ENCODE data around the gene IGSF3.
"Not testable (repeated sequence)": the region's sequence is repeated elsewhere in the genome, so short reads cannot be mapped to it uniquely, and the experiment has no call there.

Gene IGSF3

DNA sequence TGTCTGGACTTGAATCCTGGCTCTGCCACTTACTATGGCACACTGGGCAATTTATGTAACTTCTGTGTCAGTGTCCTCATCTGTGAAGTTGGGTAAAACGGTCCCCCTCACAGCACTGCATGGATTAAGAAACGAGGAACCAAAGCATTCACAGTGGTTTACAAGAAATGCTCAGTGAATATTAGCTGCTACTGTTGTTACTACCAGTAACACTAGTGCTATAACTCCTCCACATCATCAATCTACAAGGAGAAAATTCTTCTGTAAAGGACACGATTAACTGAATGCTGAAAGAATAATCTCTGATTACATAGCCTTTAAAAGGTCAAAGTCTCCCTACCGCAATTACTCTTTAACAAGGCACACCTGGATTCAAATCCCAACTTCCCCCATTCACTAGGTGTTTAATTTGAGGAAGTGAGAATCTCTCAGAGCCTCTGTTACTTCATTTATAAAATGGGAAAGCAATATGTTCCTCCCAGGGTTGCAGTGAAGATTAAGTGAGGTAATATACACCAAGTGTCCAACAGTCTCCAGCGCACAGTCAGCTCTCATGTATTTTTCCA is 70.7 kb downstream of the IGSF3 start:
- DNase-seq (ENCODE audit: low spot score), result peak; percentile 46

DNA sequence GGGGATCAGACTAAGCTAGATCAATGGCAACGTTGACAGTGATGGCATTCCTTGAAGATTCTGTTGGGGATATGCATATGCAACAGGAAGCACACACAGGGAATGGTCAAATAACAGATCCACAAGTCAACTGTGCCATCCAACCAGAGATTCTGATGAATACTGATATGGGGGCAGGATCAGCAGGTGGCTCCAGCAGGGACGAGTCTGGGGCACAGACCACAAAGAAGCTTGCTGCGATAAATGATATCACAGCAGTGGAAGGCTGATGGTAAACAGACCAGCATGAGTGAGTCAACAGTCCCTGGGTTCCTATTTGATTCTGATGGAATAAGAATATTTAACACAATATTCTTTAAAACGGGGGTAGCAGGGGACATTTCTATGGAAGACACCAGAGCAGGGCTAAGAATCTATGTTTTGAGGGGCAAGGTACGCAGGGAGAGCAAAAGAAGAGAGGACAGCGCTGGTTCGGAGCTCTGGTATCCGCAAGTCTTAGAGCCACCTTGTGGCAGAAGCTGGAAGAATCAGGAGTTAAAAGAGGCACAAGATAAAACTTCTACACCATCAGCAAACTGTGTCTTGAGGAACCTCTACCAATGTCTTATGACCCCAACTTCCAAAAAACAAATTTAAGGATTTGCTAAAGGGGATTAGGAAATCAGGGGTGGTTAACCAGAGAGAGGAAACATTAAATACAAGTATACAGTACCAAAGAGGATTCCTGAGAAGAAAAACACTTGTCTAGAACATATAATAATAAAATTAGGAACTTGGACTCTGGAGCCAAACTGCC is 71.4 kb downstream of the IGSF3 start:
- DNase-seq (ENCODE audit: low spot score), result peak; percentile 23

DNA sequence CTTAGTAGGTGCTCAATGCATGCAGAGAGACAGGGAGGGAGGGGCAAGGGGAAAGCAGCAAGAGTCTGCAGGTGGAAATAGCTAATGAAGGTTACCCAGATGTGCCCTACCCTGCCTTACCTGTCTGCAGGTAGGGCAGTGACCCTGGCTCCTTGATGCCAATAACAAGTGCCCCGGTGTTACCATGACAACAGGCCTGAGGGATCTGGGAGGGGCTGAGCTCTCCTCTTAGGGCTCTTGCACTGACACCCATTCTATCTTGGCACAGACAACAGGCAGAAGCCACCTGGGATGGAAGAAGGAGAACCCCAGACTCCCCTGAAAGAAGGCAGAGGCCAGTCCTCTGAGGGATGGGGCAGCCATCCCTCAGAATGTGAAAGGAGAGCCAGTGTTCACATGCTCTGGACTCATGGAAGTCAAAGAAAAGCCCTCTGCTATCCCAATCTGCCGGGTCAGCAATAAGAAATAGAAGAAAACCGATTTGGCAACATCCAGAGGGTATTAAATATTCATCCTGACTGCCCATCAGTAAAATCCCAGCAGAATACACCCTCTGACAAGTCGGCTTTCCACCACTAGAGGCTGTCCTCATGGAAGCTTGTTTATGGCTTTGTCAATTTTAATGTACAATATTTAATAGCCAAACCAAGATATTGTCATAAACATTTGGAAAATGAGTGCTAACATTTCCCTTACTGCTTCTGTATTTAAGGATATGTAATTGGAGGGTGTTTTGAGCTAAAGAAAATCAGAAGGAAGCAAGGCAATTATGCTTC is 72.3 kb downstream of the IGSF3 start:
- DNase-seq (ENCODE audit: low spot score), result not testable (repeated sequence)

DNA sequence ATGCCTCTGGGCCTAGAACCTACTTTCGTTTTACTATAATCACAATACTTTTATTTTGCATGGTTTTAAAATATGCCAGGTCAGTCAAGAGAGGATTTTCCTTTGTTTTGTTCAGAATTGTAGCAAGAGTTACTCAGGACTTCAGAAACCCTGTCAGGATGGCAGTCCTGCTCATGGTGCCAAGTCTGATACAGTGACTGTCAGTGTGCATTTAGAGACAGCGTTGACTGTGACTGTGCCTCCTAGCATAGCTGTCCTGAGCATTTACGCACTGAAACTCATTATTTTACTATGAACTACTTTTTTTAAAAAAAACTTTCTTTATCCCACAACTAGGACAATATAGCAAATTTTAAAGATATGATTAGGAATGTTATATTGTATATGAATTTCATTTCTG is 73.6 kb downstream of the IGSF3 start:
- DNase-seq (ENCODE audit: low spot score), result not testable (repeated sequence)

DNA sequence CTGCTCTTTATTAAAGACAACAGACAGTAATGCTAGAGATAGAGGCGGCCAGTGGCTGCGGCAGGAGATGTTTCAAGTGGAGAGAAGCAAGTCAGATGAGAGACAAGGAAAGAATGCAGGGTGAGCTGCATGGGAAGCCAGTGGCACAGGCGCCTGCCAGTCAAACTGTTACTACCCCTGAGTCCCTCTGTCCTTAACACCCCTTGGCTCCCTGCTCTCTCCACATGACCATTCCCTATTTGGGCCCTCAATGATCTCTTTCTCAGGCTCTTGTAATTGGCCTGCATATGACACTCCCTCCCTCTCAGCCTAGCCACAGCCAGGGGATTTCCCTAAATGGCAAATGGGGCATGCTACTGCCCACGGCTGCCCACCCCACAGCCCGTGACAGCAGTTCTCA is 74.1 kb downstream of the IGSF3 start:
- DNase-seq (ENCODE audit: low spot score), result not testable (repeated sequence)

DNA sequence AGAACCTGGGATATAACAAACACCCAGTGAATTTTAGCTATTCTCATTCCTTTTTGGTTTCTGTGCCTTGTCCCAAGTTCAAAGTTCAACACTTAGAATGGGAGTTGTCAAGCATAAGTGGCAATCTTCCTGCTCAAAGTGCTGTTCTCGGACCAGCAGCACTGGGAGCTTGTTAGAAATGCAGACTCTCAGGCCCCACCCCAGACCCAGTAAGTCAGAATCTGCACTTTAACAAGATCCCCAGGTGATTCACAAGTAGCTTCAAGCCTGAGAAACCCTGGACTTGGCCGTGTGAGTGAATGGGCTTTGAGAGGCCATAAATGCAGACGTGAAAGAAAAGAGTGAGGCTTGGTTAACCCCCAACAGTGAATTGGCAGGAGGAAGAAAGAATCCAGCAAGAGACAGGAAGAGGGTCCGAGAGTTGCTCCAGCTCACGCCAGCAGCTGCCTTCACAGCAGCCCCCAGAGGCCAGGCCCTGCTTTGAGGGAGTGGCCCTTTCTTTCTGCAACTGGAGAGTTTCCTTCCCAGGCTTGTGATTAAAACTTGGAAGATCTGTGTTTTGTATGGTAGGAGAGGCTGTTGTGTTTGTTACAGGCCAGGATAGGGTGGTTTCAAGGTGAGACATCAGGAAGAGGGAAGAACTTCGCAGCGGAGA is 75.5 kb downstream of the IGSF3 start:
- DNase-seq (ENCODE audit: low spot score), result not testable (repeated sequence)

DNA sequence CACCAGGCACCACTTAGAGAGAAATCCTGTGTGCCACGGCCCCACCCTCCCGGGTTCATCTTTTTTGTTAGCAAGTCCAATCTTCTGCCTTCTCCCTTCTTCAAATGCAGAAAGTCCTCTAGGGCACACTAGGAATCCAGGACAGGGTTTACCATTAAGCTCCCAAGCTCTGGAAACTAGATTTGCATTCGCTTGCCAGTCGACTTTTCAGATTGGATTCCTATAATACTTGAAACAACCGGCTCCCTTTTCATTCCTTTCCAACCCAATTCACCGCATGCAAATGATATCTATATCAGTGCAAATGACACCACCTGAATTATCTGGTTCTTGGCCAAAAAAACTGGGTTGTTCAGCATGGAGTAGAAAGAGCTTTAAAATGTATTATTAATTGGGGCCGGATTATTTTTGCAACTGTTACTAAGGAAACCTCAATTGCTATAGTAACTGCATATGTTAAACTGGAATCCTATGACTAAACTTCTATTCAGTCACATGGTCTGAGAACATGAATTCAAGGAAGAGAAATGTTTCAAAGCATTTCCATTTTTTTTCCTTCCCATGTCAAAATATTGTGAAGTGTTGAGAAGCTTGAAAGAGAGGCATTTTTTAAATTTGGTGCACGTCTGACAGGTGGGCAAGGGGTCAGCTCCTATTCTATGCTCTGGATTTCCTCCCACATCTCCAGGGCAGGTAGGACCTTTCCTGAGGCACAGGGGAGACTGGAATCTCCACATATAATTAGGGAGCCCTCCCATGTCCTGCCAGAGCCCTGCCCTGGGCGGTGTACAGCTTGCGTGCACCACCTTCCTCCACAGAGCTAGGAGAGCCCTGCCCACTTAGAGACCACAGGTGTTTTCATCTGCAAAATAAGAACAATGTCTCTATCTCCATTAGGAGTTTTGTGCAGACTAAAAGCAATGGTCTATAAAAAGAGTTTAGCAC is 76.3 kb downstream of the IGSF3 start:
- DNase-seq (ENCODE audit: low spot score), result not testable (repeated sequence)

DNA sequence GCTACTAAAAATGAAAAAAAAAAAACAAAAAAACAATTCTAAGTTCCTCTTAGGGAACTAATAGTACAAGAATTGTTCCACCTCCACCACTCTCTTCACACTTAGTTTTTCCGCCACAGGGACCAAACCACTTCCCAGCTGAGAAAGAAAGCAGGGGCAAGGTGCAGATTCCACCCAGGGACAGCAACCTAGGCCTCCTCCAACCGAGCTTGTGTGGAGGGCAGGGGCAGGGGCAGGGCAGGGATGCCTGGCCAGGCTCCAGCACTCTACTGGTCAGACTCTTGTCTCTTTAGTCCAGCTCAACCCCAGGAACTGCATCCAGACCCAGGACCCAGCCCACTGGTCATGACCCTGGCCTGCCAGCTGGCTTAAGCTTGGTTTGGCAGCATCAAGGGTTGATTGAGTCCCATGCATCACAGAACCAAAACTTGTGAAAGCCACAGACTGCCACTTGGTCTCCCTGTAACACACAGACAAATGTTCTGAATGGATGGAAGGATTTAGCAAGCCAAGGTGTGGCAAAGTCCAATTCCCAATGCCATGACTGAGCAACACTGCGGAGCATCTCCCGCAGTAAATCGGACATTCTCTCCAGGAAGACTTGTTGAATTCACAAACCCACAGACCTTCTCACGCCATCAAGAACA is 77.1 kb downstream of the IGSF3 start:
- not testable (repeated sequence) for DNase-seq (ENCODE audit: low spot score)

DNA sequence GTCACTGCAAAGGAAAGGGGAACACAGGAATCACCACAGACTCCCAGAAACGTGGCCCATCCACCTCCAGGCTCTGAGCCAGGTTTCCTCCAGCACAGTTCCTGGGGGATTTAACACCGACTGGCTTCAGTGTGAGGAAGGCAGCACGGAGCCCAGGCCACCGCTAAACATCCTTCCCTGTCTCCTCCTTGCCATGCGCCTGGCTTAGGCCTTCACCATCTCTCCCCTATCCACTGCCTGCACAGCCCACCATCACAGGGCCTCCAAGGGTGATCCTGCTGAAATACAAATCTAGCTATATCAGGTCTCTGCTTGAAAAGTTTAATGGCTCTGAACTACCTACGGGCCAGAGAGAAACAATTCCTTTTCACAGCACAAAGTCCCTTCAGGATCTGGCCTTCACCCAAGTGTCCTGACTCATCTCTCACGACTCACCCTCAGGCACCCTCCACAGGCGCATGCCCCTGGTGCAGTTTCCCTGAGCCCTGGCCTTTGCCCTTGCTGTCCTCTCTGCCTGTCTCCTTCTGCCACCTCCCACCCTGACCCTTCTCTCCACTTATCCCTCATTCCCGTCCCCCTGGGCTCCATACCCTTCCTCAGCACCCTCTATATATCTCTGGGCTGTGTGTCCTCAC is 78.3 kb downstream of the IGSF3 start:
- peak; percentile 61 for DNase-seq (ENCODE audit: low spot score)

DNA sequence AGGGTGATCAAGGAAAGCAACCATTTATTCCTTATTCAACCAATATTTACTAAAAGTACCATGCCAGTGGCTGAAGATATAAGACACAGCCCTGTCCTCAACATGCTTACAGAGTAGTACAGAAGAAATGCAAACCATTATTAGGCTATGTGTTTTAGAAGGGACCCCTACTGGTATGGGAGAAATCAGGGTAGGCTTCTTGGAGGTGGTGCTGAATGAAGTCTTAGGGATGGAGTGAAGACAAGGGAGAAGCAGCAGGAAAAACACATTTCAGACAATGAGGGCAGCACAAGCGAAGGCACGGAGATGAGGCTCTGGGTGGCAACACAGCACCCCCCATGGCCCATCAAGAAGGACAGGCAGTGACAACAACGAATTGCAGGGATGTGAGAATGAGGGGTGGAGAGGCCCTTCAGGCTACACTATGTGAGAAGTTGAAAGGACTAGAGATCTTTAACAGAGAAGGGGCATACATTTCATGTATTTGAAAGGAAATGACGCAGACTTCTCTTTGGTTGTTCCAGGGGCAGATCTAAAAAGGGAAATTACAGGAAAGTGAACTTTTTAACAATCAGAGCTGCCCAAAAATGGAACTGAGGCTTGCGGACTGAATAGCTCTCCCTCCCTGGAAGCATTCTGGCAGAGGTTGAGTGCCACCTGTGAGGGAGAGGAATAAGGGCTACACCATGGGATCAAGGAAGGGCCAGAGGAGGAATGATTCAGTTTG is 79.9 kb downstream of the IGSF3 start:
- DNase-seq (ENCODE audit: low spot score), result no peak

DNA sequence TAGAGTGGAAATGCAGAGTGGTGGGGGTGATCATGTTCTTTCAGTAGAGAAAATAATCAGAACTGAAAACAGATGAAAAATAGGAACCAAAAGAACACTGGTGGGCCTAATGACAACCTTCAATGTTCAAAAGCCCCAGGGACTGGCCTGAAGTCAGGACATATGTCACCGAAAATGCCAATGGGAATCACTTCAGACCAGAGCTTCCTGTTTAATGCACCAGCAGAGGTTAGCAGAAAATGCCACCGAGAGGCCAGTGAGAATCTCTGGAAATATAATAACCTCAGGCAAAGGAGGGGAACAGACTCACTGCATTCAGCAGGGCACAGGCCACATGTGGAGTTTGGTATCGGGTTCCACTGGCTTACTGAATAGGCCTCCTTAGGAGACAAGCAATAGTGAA is 80.8 kb downstream of the IGSF3 start:
- DNase-seq (ENCODE audit: low spot score), result no peak

DNA sequence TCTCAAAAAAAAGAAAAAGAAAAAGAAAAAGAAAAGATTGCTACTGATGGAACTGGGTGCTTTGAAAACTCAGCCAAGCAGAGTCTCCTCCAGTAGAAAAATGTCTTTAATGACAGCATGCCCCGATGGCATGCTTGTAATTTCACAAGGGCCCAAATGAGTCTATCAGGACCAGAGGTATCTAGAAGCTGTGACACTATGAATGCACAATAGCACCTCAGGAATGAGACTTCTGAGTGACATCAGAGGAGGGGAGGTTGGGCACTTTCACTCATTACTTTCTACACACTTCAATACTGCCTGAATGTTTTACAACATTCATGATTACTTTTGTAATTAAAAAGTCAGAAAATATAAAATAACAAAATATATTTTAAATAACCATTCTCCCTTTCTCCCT is 81.6 kb downstream of the IGSF3 start:
- no peak for DNase-seq (ENCODE audit: low spot score)

DNA sequence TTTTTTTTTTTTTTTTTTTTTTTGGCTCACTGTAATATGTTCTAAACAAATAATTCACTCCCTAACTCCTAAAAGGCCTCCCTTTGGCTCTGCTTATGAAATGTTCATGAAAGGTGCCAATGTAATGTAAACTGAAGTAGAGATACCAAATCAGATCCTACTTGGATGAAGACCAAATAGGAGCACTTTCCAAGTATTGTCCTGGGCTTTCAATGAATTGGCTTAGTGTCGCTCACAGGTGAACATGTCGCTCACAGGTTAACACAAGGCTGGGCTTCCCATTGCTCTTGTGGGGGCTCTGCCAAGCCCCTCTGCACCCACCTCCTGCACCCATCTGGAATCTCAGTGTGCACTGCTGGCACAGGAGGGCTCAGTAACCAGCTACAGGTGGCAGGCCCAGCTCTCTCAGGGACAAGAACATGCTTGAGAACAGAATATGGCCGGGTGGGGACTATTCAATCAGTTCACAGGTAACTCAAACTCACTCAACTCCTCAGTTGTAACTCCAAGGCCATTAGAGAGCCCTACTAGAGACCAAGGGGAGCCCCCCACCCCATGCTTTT is 86.1 kb downstream of the IGSF3 start:
- DNase-seq (ENCODE audit: low spot score), result no peak

DNA sequence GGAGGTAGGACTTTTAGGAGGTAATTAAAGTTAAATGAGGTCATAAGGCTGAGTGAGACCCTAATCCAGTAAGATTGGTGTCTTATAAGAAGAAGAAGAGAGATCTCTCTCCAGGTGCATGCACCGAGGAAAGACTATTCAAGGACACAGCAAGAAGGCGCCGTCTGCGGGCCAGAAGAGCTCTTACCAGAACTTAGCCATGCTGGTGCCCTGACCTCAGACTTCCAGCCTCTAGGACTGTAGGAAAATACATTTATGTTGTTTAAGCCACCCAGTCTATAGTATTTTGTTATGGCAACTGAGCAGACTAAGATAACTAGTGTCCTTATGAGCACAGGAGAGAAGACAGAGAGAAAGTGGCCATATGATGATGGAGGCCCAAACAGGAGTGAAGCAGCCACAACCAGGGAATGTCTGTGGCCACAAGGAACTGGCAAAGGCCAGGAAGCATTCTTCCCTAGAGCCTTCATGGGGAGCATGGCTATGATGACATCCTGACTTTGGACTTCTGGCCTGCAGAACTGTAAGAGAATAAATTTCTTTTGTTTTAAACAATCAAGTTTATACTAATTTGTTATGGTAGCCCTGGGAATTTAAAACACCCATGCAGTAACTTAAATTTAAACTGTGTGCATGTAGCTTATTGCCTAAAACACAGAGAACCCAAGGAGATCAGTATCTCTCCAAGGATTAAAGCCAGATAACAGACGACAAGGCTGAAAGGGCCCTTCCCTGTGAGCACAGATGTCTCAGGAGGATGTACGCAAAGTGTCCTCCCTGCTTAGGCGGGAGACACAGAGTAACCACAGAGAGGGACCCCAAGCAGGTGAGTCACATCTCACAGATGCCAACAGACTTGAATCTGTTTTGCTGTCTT is 86.8 kb downstream of the IGSF3 start:
- DNase-seq (ENCODE audit: low spot score), result no peak

DNA sequence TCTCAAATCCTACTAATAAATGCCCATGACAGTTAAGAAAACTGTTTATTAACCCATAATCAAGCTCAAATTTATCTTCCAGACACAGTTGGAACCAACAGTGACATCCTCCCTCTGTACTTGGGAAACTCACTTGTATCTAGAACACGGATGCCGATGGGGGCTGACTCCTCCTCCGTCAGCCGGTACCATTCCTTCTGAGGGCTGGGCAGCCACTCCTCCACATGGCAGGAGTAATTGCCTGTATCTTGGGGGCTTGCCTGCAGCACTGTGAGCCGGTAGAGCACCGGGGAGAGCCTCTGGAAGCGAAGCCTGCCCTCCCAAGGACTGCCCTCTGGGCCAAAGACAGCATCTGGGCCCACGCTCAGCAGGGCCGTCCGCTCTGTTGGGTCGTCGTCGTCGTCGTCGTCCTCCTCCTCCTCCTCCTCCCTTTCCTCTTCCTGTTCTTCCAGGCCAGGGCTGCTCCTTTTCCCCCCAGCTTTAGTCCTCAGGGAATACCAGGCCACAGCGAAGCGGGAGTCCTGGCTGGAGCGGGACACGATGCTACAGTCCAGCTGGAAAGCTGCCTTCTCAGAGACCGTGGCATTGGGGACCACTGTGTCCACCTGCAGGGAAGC is 88.2 kb downstream of the IGSF3 start:
- no peak for DNase-seq (ENCODE audit: low spot score)

DNA sequence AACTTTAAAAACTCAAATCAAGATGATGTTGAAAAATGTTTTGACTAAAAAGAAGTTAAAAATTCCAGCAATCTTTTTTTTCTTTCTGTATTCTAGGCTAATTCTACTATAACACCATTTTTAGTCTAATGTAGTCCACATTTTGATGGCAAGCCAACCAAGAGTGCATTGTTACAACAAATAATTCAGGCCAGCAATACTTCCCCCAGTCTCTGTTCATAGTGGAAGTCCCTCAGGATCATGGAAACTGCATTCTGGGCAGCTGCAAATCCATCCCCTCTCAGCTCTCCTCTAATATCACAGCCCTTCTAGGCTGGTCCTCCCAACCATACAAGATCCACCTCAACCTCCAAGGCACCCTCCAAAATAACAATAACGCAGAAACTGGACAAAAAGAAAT is 89.0 kb downstream of the IGSF3 start:
- DNase-seq (ENCODE audit: low spot score), result no peak

DNA sequence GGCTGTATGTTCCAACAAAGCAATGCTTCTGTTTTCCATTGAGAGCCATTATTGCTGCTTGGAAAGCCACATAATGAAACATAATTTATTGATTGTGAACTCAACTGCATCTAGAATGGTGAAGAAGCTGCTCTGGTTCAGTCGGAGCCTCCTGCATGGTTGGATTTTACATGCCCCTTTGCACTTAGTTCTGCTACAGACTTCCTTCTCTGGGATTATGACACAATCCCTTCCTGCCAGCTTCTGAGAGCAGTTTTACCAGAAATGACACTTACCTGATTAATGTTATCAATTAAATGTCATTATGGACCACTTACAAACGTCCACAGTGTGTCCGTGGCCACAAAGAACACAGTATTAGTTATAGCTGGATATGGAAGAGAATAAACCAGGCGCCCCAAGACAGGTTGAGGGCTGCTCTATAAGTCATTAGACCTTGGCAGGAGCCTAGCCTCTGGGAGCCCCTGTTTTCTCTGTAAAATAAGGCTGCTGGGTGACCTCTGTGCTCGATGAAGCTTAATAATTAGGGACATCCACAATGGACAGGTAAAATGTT is 89.7 kb downstream of the IGSF3 start:
- no peak for DNase-seq (ENCODE audit: low spot score)

All from LoVo (cell line).